ENCODE data around the gene HK3. TPM values are rescaled to one million over a fixed set of nuclear protein-coding genes. Genes with fewer than 3 reads are reported as not detected.

HK3 gene
- total RNA-seq, 1 experiment from 2014 or later, result 0.17 TPM

DNA sequence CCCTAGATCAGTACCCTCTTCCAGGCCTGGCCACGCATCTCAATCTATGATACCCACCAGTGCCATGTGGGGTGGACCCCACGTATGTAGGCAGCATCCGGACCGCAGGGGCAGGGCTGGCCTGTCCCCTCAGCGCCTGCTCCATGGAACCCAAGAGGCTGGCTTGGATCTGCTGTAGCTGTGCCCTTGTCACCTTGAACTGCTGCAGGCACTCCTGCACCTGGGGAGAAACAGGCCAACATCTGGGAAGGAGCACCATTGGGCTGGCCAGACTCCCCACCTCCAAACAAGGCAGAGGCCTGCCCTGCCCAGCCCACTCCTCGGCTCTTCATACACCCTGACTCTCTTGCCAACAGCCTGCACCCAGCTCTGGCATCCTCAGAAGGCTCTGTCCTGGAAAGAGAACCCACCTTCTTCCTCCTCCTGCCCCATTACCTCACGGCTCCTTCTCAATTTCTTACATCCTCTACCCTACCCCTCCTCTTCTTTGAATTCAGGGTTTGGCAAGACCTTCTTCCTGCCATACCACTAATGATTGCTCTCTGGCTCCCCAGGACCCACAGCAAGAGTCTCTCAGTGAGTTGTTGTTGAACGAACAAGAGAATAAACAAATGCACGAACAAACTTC is 7.7 kb downstream of the HK3 start (continued):
- TF ChIP-seq ARID4B (CRISPR knock-in tag; IDR thresholded peaks at IDR 0.05; ENCODE audit: borderline replicate concordance) (no peak), JAZF1 (CRISPR knock-in tag; IDR thresholded peaks at IDR 0.05) (no peak), TCF7 (CRISPR knock-in tag; IDR thresholded peaks at IDR 0.05; ENCODE audit: low read depth) (no peak)
- TF ChIP-seq, protein P1, sequence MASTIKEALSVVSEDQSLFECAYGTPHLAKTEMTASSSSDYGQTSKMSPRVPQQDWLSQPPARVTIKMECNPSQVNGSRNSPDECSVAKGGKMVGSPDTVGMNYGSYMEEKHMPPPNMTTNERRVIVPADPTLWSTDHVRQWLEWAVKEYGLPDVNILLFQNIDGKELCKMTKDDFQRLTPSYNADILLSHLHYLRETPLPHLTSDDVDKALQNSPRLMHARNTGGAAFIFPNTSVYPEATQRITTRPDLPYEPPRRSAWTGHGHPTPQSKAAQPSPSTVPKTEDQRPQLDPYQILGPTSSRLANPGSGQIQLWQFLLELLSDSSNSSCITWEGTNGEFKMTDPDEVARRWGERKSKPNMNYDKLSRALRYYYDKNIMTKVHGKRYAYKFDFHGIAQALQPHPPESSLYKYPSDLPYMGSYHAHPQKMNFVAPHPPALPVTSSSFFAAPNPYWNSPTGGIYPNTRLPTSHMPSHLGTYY (CRISPR knock-in tag; IDR thresholded peaks at IDR 0.05), result no peak
- TF ChIP-seq, protein P2, sequence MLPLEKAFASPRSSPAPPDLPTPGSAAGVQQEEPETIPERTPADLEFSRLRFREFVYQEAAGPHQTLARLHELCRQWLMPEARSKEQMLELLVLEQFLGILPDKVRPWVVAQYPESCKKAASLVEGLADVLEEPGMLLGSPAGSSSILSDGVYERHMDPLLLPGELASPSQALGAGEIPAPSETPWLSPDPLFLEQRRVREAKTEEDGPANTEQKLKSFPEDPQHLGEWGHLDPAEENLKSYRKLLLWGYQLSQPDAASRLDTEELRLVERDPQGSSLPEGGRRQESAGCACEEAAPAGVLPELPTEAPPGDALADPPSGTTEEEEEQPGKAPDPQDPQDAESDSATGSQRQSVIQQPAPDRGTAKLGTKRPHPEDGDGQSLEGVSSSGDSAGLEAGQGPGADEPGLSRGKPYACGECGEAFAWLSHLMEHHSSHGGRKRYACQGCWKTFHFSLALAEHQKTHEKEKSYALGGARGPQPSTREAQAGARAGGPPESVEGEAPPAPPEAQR (CRISPR knock-in tag; IDR thresholded peaks at IDR 0.05), result no peak

DNA sequence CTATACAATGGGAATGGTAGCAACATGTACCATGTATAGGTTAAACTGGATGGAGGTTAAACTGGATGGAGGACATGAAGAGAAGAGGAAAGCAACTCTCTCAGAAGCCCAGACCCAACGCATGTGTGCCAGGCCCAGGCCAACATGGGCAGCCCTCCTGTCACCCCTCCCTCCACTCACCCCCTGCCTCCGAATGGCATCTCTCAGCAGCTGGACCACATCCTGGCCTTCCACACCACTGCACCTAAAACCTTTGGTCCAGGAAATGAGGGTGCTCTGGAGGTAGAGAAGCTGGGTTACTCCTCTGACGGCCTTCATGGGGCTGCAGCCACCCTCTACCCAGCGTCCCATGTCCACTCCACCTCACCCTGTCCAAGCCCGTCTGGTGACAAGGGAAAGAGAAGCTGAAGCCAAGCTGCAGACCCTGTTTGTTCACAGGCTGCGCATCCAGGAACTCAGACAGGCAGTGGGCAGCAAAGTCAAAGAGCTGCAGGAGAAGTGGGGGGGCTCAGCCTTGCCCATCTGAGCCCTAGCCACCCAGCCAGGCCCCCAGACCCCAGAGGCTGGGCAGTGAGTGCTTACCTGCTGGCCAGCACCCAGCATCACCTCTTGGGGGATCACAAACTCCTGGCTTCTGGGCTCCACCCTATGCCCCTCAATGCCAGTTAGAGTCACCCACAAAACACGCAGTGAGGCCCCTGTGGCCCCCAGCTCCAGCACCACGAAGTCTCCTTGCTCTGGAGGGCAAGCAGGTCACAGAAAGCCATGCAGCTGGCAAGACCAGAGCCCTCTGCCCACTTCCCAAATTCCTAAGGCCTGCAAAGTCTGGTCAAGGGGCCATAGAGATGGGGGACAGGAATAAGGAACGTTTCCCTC is 8.5 kb downstream of the HK3 start:
- H3K9me3 Mint-ChIP-seq, result no peaks in the 10 kb centered on the region
- ATAC-seq (no peak), DNase-seq (ENCODE audit: low spot score) (no peak)
- H3K36me3 Mint-ChIP-seq, result no peaks in the 10 kb centered on the region
- ChIA-PET CTCF (interaction anchor here (1.4 kb wide), 1 partner anchor 230 kb away, joined by 4 read pairs; no protein-coding TSS in a partner anchor), POLR2A (no interaction called here)
- no peak overlapping the region for H3K27ac Mint-ChIP-seq
- TF ChIP-seq MXD4 (CRISPR knock-in tag; IDR thresholded peaks at IDR 0.05; ENCODE audit: borderline replicate concordance) (no peak), ZBTB21 (CRISPR knock-in tag; IDR thresholded peaks at IDR 0.05; ENCODE audit: borderline replicate concordance) (no peak), NR1H2 (CRISPR knock-in tag; IDR thresholded peaks at IDR 0.05) (no peak), ZNF317 (CRISPR knock-in tag; IDR thresholded peaks at IDR 0.05; ENCODE audit: borderline replicate concordance, low read depth) (no peak), TEAD4 (CRISPR knock-in tag; IDR thresholded peaks at IDR 0.05) (no peak), ETV6 (CRISPR knock-in tag; IDR thresholded peaks at IDR 0.05) (no peak), PRRX2 (CRISPR knock-in tag; IDR thresholded peaks at IDR 0.05) (no peak), HMGA2 (CRISPR knock-in tag; IDR thresholded peaks at IDR 0.05) (no peak), SMAD4 (CRISPR knock-in tag; IDR thresholded peaks at IDR 0.05) (no peak)
- TF ChIP-seq, protein P3, sequence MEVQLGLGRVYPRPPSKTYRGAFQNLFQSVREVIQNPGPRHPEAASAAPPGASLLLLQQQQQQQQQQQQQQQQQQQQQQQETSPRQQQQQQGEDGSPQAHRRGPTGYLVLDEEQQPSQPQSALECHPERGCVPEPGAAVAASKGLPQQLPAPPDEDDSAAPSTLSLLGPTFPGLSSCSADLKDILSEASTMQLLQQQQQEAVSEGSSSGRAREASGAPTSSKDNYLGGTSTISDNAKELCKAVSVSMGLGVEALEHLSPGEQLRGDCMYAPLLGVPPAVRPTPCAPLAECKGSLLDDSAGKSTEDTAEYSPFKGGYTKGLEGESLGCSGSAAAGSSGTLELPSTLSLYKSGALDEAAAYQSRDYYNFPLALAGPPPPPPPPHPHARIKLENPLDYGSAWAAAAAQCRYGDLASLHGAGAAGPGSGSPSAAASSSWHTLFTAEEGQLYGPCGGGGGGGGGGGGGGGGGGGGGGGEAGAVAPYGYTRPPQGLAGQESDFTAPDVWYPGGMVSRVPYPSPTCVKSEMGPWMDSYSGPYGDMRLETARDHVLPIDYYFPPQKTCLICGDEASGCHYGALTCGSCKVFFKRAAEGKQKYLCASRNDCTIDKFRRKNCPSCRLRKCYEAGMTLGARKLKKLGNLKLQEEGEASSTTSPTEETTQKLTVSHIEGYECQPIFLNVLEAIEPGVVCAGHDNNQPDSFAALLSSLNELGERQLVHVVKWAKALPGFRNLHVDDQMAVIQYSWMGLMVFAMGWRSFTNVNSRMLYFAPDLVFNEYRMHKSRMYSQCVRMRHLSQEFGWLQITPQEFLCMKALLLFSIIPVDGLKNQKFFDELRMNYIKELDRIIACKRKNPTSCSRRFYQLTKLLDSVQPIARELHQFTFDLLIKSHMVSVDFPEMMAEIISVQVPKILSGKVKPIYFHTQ (CRISPR knock-in tag; IDR thresholded peaks at IDR 0.05), result no peak
- TF ChIP-seq, protein P4, sequence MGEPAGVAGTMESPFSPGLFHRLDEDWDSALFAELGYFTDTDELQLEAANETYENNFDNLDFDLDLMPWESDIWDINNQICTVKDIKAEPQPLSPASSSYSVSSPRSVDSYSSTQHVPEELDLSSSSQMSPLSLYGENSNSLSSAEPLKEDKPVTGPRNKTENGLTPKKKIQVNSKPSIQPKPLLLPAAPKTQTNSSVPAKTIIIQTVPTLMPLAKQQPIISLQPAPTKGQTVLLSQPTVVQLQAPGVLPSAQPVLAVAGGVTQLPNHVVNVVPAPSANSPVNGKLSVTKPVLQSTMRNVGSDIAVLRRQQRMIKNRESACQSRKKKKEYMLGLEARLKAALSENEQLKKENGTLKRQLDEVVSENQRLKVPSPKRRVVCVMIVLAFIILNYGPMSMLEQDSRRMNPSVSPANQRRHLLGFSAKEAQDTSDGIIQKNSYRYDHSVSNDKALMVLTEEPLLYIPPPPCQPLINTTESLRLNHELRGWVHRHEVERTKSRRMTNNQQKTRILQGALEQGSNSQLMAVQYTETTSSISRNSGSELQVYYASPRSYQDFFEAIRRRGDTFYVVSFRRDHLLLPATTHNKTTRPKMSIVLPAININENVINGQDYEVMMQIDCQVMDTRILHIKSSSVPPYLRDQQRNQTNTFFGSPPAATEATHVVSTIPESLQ (CRISPR knock-in tag; IDR thresholded peaks at IDR 0.05), result no peak
- TF ChIP-seq, protein P5, sequence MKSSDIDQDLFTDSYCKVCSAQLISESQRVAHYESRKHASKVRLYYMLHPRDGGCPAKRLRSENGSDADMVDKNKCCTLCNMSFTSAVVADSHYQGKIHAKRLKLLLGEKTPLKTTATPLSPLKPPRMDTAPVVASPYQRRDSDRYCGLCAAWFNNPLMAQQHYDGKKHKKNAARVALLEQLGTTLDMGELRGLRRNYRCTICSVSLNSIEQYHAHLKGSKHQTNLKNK (CRISPR knock-in tag; IDR thresholded peaks at IDR 0.05), result no peak
- H3K4me3 Mint-ChIP-seq, result no peak overlapping the region
- no peaks in the 10 kb centered on the region; the same call in 1 of the 2 replicates for H3K27me3 Mint-ChIP-seq (ENCODE audit: low read depth)
- H3K4me1 Mint-ChIP-seq, result no peaks in the 10 kb centered on the region

All from WTC11 (cell line).